Muscle of back (tissue), 10 donors: ENCODE results near the gene LNPEP. TPM values are rescaled to one million over a fixed set of nuclear protein-coding genes. Genes with fewer than 3 reads are reported as not detected.

Source experiments
- polyA plus RNA-seq, 10 donors: library from polyadenylated mRNA; unstranded; fragments of 120-200 nt; gene quantifications; one replicate each; pipeline ENCODE4 v1.2.1, GENCODE V29; 2013; ENCODE audit not compliant: insufficient read length in 10 of 10

Gene LNPEP
- polyA plus RNA-seq, 10 donors: 13.8 to 24.5 (median 18.2) TPM

Other genes with a start within 250 kb of the LNPEP start
- gene ERAP1, start 128.1 kb upstream of the LNPEP start, polyA plus RNA-seq: 10 to 100 TPM in 9 of 10 donors, 1 to 10 TPM in 1; 8.9 to 29.0 (median 24.0) TPM
- gene ERAP2, start 59.6 kb upstream of the LNPEP start, polyA plus RNA-seq: 10 to 100 TPM in 5 of 10 donors, 1 to 10 TPM in 5; 5.9 to 17.6 (median 9.1) TPM
- gene LIX1, start 206.5 kb downstream of the LNPEP start, polyA plus RNA-seq: 1 to 10 TPM; 3.6 to 8.6 (median 4.9) TPM
- 10 to 100 TPM; 31.0 to 45.4 (median 38.1) TPM for gene RIOK2, start 247.2 kb downstream of the LNPEP start, polyA plus RNA-seq